Stimulated activated CD8-positive, alpha-beta memory T cell treated with anti-CD3 and anti-CD28 coated beads, Interleukin-15, amount 100 ng/mL, for 48 hours (primary cell): ENCODE data around the gene SEC23IP.
"Not testable (repeated sequence)": the region's sequence is repeated elsewhere in the genome, so short reads cannot be mapped to it uniquely, and the experiment has no call there.

ENCODE experiments used
- DNase-seq, 2 donors: peaks; one replicate each; pipeline ENCODE4 v3.0.0-alpha.2; 2020; ENCODE audit warnings: low read depth in 2 of 2

Gene SEC23IP

GRCh38 chr10:119892188-119893065 is at the start of gene SEC23IP:
Gene SEC23IP (plus strand): TSS chr10:119892730. CDS start chr10:119892783, 53 bp downstream.
- peak; percentile 91 to 94 for DNase-seq

GRCh38 chr10:119845656-119846055 is 46.9 kb upstream of the SEC23IP start:
- DNase-seq: no peak

- DNase-seq: no peak
Measured at GRCh38 chr10:119849031-119849789, 43.3 kb upstream of the SEC23IP start.

- no peak for DNase-seq
Measured at GRCh38 chr10:119849944-119850343, 42.6 kb upstream of the SEC23IP start.

GRCh38 chr10:119852277-119852676 is 40.3 kb upstream of the SEC23IP start:
- no peak for DNase-seq

- no peak for DNase-seq
Measured at GRCh38 chr10:119852822-119853221, 39.7 kb upstream of the SEC23IP start.

- DNase-seq: no peak
Measured at GRCh38 chr10:119853574-119853973, 39.0 kb upstream of the SEC23IP start.

GRCh38 chr10:119858063-119858462 is 34.5 kb upstream of the SEC23IP start:
- no peak for DNase-seq

- DNase-seq: no peak
Measured at GRCh38 chr10:119859420-119860258, 32.9 kb upstream of the SEC23IP start.

- no peak for DNase-seq
Measured at GRCh38 chr10:119860866-119861607, 31.5 kb upstream of the SEC23IP start.

- DNase-seq: no peak
Measured at GRCh38 chr10:119862524-119862923, 30.0 kb upstream of the SEC23IP start.

GRCh38 chr10:119863951-119864565 is 28.5 kb upstream of the SEC23IP start:
- DNase-seq: no peak

GRCh38 chr10:119865699-119866240 is 26.8 kb upstream of the SEC23IP start:
- no peak for DNase-seq

- DNase-seq: no peak
Measured at GRCh38 chr10:119867317-119867716, 25.2 kb upstream of the SEC23IP start.

GRCh38 chr10:119869398-119869797 is 23.1 kb upstream of the SEC23IP start:
- DNase-seq: not testable (repeated sequence)

GRCh38 chr10:119871881-119872609 is 20.5 kb upstream of the SEC23IP start:
- DNase-seq: peak; percentile 30 to 36

- DNase-seq: peak in 1 of 2 donors; percentile 3
Measured at GRCh38 chr10:119872610-119872859, 20.0 kb upstream of the SEC23IP start, which contains the start of gene MCMBP. Gene MCMBP (minus strand): TSS chr10:119872843. CDS start chr10:119872584, 259 bp downstream.

- peak; percentile 80 to 86 for DNase-seq
Measured at GRCh38 chr10:119872860-119873681, 19.5 kb upstream of the SEC23IP start.

GRCh38 chr10:119878524-119878923 is 14.0 kb upstream of the SEC23IP start:
- no peak for DNase-seq
